SK-N-SH (cell line): ENCODE results near the gene TPD52L2. TPM values are rescaled to one million over a fixed set of nuclear protein-coding genes. Genes with fewer than 3 reads are reported as not detected.

Experiments
- CTCF ChIA-PET: fragments of 300-600, 350-600 bp; formaldehyde crosslinking; extraction: SDS; loops from one replicate; lab custom pipeline; 2021; lab: Yijun Ruan, JAX
- POLR2A ChIA-PET: fragments of 350-600 bp; sonication (Branson Sonifier 250); formaldehyde crosslinking; extraction: SDS; loops from one replicate; lab custom pipeline; 2020; ENCODE audit warnings: antibody characterized with exemption, inconsistent platforms; lab: Yijun Ruan, JAX
- DNase-seq: peaks from one replicate; pipeline ENCODE4 v3.0.0; 2012
- H2AFZ ChIP-seq: fragments of 200-600 bp; sonication (generic); 2 replicates; pipeline ENCODE4 v1.8.1; 2016; ENCODE audit warnings: antibody characterized with exemption, mild to moderate bottlenecking, low read depth
- H3F3A ChIP-seq: fragments of 200-600 bp; sonication (generic); replicated peaks from 2 replicates; pipeline ENCODE3; 2016; ENCODE audit warnings: antibody characterized with exemption, mild to moderate bottlenecking; ENCODE audit not compliant: insufficient read depth
- H3K27ac ChIP-seq, 2 experiments: fragments of 200-500 bp in 1 of 2; fragments of 200-600 bp in 1 of 2; sonication (Bioruptor generic) in 1 of 2; sonication (generic), shearing (Covaris generic) in 1 of 2; 2 replicates each; pipeline versions ENCODE4 v1.5.1 to v1.6.1; 2014 to 2016; ENCODE audit warnings: low read depth in 2 of 2, inconsistent platforms in 1 of 2, low read length in 1 of 2, mild to moderate bottlenecking in 1 of 2, mixed read lengths in 1 of 2
- H3K27me3 ChIP-seq: fragments of 200-600 bp; sonication (generic), shearing (Covaris generic); 2 replicates; pipeline ENCODE4 v1.6.1; 2016; ENCODE audit warnings: mixed run types; ENCODE audit not compliant: insufficient read depth
- H3K36me3 ChIP-seq, 2 experiments: fragments of 200-500 bp in 1 of 2; fragments of 200-600 bp in 1 of 2; sonication (Bioruptor generic) in 1 of 2; sonication (generic) in 1 of 2; replicated peaks in 1 of 2; 2 replicates each; pipeline versions ENCODE3 to v1.5.1; 2014 to 2016; ENCODE audit warnings: low read length in 1 of 2, mild to moderate bottlenecking in 1 of 2; ENCODE audit not compliant: insufficient read depth in 2 of 2, control insufficient read depth in 1 of 2
- H3K4me1 ChIP-seq, 2 experiments: fragments of 200-500 bp in 1 of 2; fragments of 200-600 bp in 1 of 2; sonication (Bioruptor generic) in 1 of 2; sonication (generic), shearing (Covaris generic) in 1 of 2; 2 replicates each; pipeline versions ENCODE4 v1.5.1 to v1.6.1; 2014 to 2016; ENCODE audit warnings: low read depth in 1 of 2, low read length in 1 of 2, mixed run types in 1 of 2; ENCODE audit not compliant: insufficient read depth in 2 of 2, control insufficient read depth in 1 of 2
- H3K4me2 ChIP-seq: fragments of 200-600 bp; sonication (generic), shearing (Covaris generic); 2 replicates; pipeline ENCODE4 v1.6.1; 2017; ENCODE audit warnings: mixed run types
- H3K4me3 ChIP-seq, 2 experiments: fragments of 200-500 bp in 1 of 2; fragments of 200-600 bp in 1 of 2; sonication (Bioruptor generic) in 1 of 2; sonication (generic), shearing (Covaris generic) in 1 of 2; 2 replicates each; pipeline versions ENCODE4 v1.5.1 to v1.8.1; 2014 to 2016; ENCODE audit warnings: low read depth in 2 of 2, inconsistent platforms in 1 of 2, low read length in 1 of 2, mild to moderate bottlenecking in 1 of 2, mixed read lengths in 1 of 2, moderate library complexity in 1 of 2
- H3K79me2 ChIP-seq: fragments of 200-600 bp; sonication (generic); 2 replicates; pipeline ENCODE4 v1.8.1; 2017; ENCODE audit warnings: mild to moderate bottlenecking; ENCODE audit not compliant: insufficient read depth
- H3K9ac ChIP-seq: fragments of 200-600 bp; sonication (generic); 2 replicates; pipeline ENCODE4 v1.6.1; 2017; ENCODE audit warnings: mixed run types
- H3K9me2 ChIP-seq: fragments of 200-600 bp; sonication (generic); 2 replicates; pipeline ENCODE4 v1.6.1; 2017; ENCODE audit warnings: mixed run types
- H3K9me3 ChIP-seq: fragments of 200-600 bp; sonication (generic); 2 replicates; pipeline ENCODE4 v1.6.1; 2017; ENCODE audit warnings: mixed run types, mild to moderate bottlenecking, moderate library complexity
- H4K20me1 ChIP-seq: fragments of 200-600 bp; sonication (generic); 2 replicates; pipeline ENCODE4 v1.6.1; 2017; ENCODE audit warnings: mild to moderate bottlenecking, mixed run types; ENCODE audit not compliant: insufficient read depth
- FOSL2 ChIP-seq: IDR thresholded peaks from 2 replicates; pipeline ENCODE4 v1.4.0; 2012; ENCODE audit warnings: low read depth, mild to moderate bottlenecking, moderate library complexity, borderline replicate concordance
- GABPA ChIP-seq: IDR thresholded peaks from 2 replicates; pipeline ENCODE4 v1.4.0; 2012; ENCODE audit warnings: low read depth, mild to moderate bottlenecking
- GATA2 ChIP-seq: sonication (generic); formaldehyde crosslinking; IDR thresholded peaks from 2 replicates; pipeline ENCODE4 v1.5.0; 2020; ENCODE audit warnings: mild to moderate bottlenecking, missing genetic modification reagents
- MAX ChIP-seq: IDR thresholded peaks from 2 replicates; pipeline ENCODE4 v1.4.0; 2012; ENCODE audit warnings: low read depth
- MXI1 ChIP-seq: IDR thresholded peaks from 2 replicates; pipeline ENCODE4 v1.6.1; 2012; ENCODE audit warnings: mild to moderate bottlenecking, low read depth, low read length, improper control_type of control experiment
- PBX3 ChIP-seq: IDR thresholded peaks from 2 replicates; pipeline ENCODE4; 2012
- RCOR1 ChIP-seq: fragments of 150-350 bp; IDR thresholded peaks from 2 replicates; pipeline ENCODE4 v1.6.1; 2017; ENCODE audit warnings: antibody characterized with exemption, low read length
- RFX5 ChIP-seq: IDR thresholded peaks from 2 replicates; pipeline ENCODE4 v1.6.1; 2012; ENCODE audit warnings: mild to moderate bottlenecking, improper control_type of control experiment, low read length
- SIN3A ChIP-seq: IDR thresholded peaks from 2 replicates; pipeline ENCODE4 v1.6.1; 2012; ENCODE audit warnings: low read depth, mild to moderate bottlenecking, low read length, moderate library complexity, borderline replicate concordance
- TAF1 ChIP-seq: IDR thresholded peaks from 2 replicates; pipeline ENCODE4 v1.6.1; 2012; ENCODE audit warnings: low read depth, mild to moderate bottlenecking, low read length, moderate library complexity, borderline replicate concordance
- TCF12 ChIP-seq: IDR thresholded peaks from 2 replicates; pipeline ENCODE4 v1.4.0; 2012
- WGBS: methylation state at CpG from one replicate; pipeline ENCODE4 v1.1.6; 2017; ENCODE audit warnings: low lambda C conversion rate; 5-methylcytosine and 5-hydroxymethylcytosine counted together
- polyA plus RNA-seq, 3 experiments: library from polyadenylated mRNA; depleted of rRNA; stranded (reverse); fragments of >200 nt; gene quantifications; 2 replicates each; pipeline ENCODE4 v1.2.3, GENCODE V29; 2012

TPD52L2 gene
- polyA plus RNA-seq, 1 of the 3 experiments (the other 2 are of a cell fraction), result 137 TPM

- Histone ChIP-seq H3K79me2 (peaks cover 87% of the 10 kb centered on the region), H3K9me2 (no peaks in the 10 kb centered on the region), H3K4me2 (no peak overlapping the region), H3K9me3 (no peaks in the 10 kb centered on the region), H3K27me3 (no peaks in the 10 kb centered on the region), H2AFZ (no peak overlapping the region), H3K4me3 (no peak overlapping the region), H3K9ac (no peak overlapping the region), H3K27ac (no peak overlapping the region), H4K20me1 (peaks cover 20% of the 10 kb centered on the region), H3F3A (no peaks in the 10 kb centered on the region), H3K4me1 (no peaks in the 10 kb centered on the region), H3K36me3 (peaks cover 0 to 7% of the 10 kb centered on the region in 2 experiments)
- whole genome bisulfite sequencing, result 91% methylated on average over 13 of the region's 19 CpGs
- ChIA-PET POLR2A (interaction anchor here (0.6 kb wide), 1 partner anchor 198 kb away, joined by 3 read pairs; no protein-coding TSS in a partner anchor), CTCF (interaction anchor here (1.2 kb wide), 1 partner anchor 20 kb away, joined by 3 read pairs; no protein-coding TSS in a partner anchor)
- DNase-seq, result no peak
- TF ChIP-seq GABPA (no peak), SIN3A (no peak), PBX3 (no peak), RCOR1 (no peak)
These were observed 54.1 kb downstream of the TPD52L2 start for GRCh38 chr20:63919130-63919529.

- Histone ChIP-seq H4K20me1 (peaks cover 27% of the 10 kb centered on the region), H3K9ac (no peak overlapping the region), H3K27me3 (no peaks in the 10 kb centered on the region), H3K27ac (no peak overlapping the region), H3K4me2 (no peak overlapping the region), H3K4me3 (no peak overlapping the region), H3K9me2 (no peaks in the 10 kb centered on the region), H3K79me2 (peaks cover 86% of the 10 kb centered on the region), H2AFZ (no peak overlapping the region), H3K4me1 (no peaks in the 10 kb centered on the region), H3K36me3 (peaks cover 0 to 7% of the 10 kb centered on the region in 2 experiments), H3K9me3 (no peaks in the 10 kb centered on the region), H3F3A (no peaks in the 10 kb centered on the region)
- ChIA-PET CTCF (no interaction called here), POLR2A (no interaction called here)
- no peak for TF ChIP-seq RFX5
- TF ChIP-seq FOSL2, result no peak
- no peak for TF ChIP-seq MXI1
- TF ChIP-seq MAX, result no peak
- TF ChIP-seq TCF12, result no peak
- no peak for TF ChIP-seq GATA2 (CRISPR knock-in tag)
- TF ChIP-seq GABPA, result no peak
- 93% methylated on average over 22 of the region's 23 CpGs for WGBS
- no peak for DNase-seq
These were observed 55.2 kb downstream of the TPD52L2 start for GRCh38 chr20:63920226-63920625.

GRCh38 chr20:63923651-63924050 is 58.6 kb downstream of the TPD52L2 start:
- Histone ChIP-seq H3K4me2 (no peak overlapping the region), H3K9ac (no peak overlapping the region), H3F3A (no peaks in the 10 kb centered on the region), H3K9me3 (no peaks in the 10 kb centered on the region), H3K4me3 (no peak overlapping the region), H3K36me3 (peaks cover 9 to 15% of the 10 kb centered on the region in 2 experiments), H2AFZ (no peak overlapping the region), H3K79me2 (peaks cover 76% of the 10 kb centered on the region), H3K4me1 (no peaks in the 10 kb centered on the region), H4K20me1 (peaks cover 30% of the 10 kb centered on the region), H3K27ac (no peak overlapping the region), H3K9me2 (no peaks in the 10 kb centered on the region), H3K27me3 (no peaks in the 10 kb centered on the region)
- TF ChIP-seq TAF1, result no peak
- no peak for DNase-seq
- ChIA-PET POLR2A (no interaction called here), CTCF (interaction anchor here (1.3 kb wide), 1 partner anchor 12 kb away, joined by 3 read pairs; no protein-coding TSS in a partner anchor)
- 92% methylated on average over 8 of the region's 8 CpGs for WGBS
